GM10248 (cell line): ENCODE measurements around the gene BSCL2.

Experiments
- CTCF ChIA-PET: fragments of 300-600 bp; sonication (Branson Sonifier 250); formaldehyde crosslinking; extraction: SDS; loops from one replicate; lab custom pipeline; 2021; ENCODE audit warnings: antibody characterized with exemption; lab: Yijun Ruan, JAX
- POLR2A ChIA-PET: fragments of 350-650 bp; sonication (Branson Sonifier 250); formaldehyde crosslinking; extraction: SDS; loops from one replicate; lab custom pipeline; 2020; ENCODE audit warnings: antibody characterized with exemption; lab: Yijun Ruan, JAX
- DNase-seq: peaks from one replicate; pipeline ENCODE4 v3.0.0; 2012; ENCODE audit errors: extremely low spot score
- CTCF ChIP-seq: IDR thresholded peaks from 2 replicates; pipeline ENCODE4 v1.5.1; 2012; ENCODE audit warnings: mild to moderate bottlenecking, low read depth; ENCODE audit errors: extremely low read depth, missing control alignments, control extremely low read depth

The BSCL2 gene

GRCh38 chr11:62712276-62712812 lies 5.1 kb upstream of the BSCL2 start:
- CTCF ChIA-PET = interaction anchor here (1.0 to 2.8 kb wide), 2 partner anchors 11 to 18 kb away, joined by 3 to 10 read pairs; no protein-coding TSS in a partner anchor
- POLR2A ChIA-PET = no interaction called here
- TF ChIP-seq CTCF = no peak
- no peak for DNase-seq

- no peak for TF ChIP-seq CTCF
- no peak for DNase-seq
- CTCF ChIA-PET = interaction anchor here (1.0 to 9.1 kb wide), 8 partner anchors 16 to 152 kb away, joined by 3 to 79 read pairs (median 5); partner anchors contain the start of genes HNRNPUL2 and LRRN4CL
- POLR2A ChIA-PET = interaction anchor here (1.0 to 4.3 kb wide), 6 partner anchors 17 to 131 kb away, joined by 3 to 18 read pairs (median 6); partner anchors contain the start of genes C11orf98, CSKMT, HNRNPUL2 and TMEM179B
Measured at GRCh38 chr11:62710001-62710345, 2.7 kb upstream of the BSCL2 start.

GRCh38 chr11:62709247-62710000 lies 2.2 kb upstream of the BSCL2 start:
- TF ChIP-seq CTCF = peak; percentile 9
- POLR2A ChIA-PET = interaction anchor here (0.6 to 4.3 kb wide), 10 partner anchors 18 to 146 kb away, joined by 3 to 18 read pairs (median 5); partner anchors contain the start of genes C11orf98, CSKMT, HNRNPUL2 and TMEM179B
- CTCF ChIA-PET = interaction anchor here (1.0 to 9.1 kb wide), 11 partner anchors 15 to 153 kb away, joined by 3 to 79 read pairs (median 5); partner anchors contain the start of genes C11orf98, CSKMT, HNRNPUL2 and LRRN4CL
- DNase-seq = peak; percentile 93

- no peak for TF ChIP-seq CTCF
- POLR2A ChIA-PET = interaction anchor here (0.6 to 4.3 kb wide), 11 partner anchors 19 to 147 kb away, joined by 3 to 18 read pairs (median 5); partner anchors contain the start of genes C11orf98, CSKMT, HNRNPUL2 and MTA2
- no peak for DNase-seq
- CTCF ChIA-PET = interaction anchor here (1.0 to 9.1 kb wide), 10 partner anchors 15 to 153 kb away, joined by 3 to 79 read pairs (median 4); partner anchors contain the start of genes C11orf98, CSKMT, HNRNPUL2 and LRRN4CL
Measured at GRCh38 chr11:62708793-62709192, 1.6 kb upstream of the BSCL2 start.

GRCh38 chr11:62708392-62708791 lies 1.2 kb upstream of the BSCL2 start:
- ChIA-PET POLR2A (interaction anchor here (0.6 to 4.3 kb wide), 8 partner anchors 19 to 147 kb away, joined by 3 to 18 read pairs (median 6); partner anchors contain the start of genes C11orf98, CSKMT, HNRNPUL2 and MTA2), CTCF (interaction anchor here (1.0 to 9.1 kb wide), 9 partner anchors 14 to 166 kb away, joined by 3 to 79 read pairs (median 5); partner anchors contain the start of genes C11orf98, CSKMT, LRRN4CL and TUT1)
- no peak for DNase-seq
- TF ChIP-seq CTCF = no peak

- no peak for DNase-seq
- ChIA-PET POLR2A (interaction anchor here (0.9 to 1.9 kb wide), 2 partner anchors 41 to 134 kb away, joined by 6 to 17 read pairs; partner anchors contain the start of genes C11orf98 and CSKMT), CTCF (interaction anchor here (1.2 to 9.1 kb wide), 9 partner anchors 9 to 243 kb away, joined by 3 to 79 read pairs (median 4); partner anchors contain the start of gene INTS5)
Measured at GRCh38 chr11:62706850-62707247, 375 bp downstream of the BSCL2 start.

More at GRCh38 chr11:62706850-62707247, 375 bp downstream of the BSCL2 start:
- no peak for TF ChIP-seq CTCF
